AG09309 (cell line): Measurements from ENCODE around the gene CCDC102A.
A peak's percentile ranks its signal among the peaks of the same experiment; 100 is the strongest.

Experiments used
- DNase-seq: peaks from one replicate; pipeline ENCODE4 v3.0.0-alpha.2; 2010; ENCODE audit warnings: low read depth
- H3K4me3 ChIP-seq: 2 replicates; pipeline ENCODE4 v1.5.1; 2011; ENCODE audit warnings: mild to moderate bottlenecking, low read depth, low read length, moderate library complexity; ENCODE audit not compliant: control insufficient read depth
- TF ChIP-seq, protein P1 (sequence below): IDR thresholded peaks from 2 replicates; pipeline ENCODE4 v1.5.1; 2011; ENCODE audit warnings: mild to moderate bottlenecking, low read depth, low read length, inconsistent platforms; ENCODE audit not compliant: insufficient read depth, control insufficient read depth; ENCODE audit errors: missing control alignments

CCDC102A gene

DNA sequence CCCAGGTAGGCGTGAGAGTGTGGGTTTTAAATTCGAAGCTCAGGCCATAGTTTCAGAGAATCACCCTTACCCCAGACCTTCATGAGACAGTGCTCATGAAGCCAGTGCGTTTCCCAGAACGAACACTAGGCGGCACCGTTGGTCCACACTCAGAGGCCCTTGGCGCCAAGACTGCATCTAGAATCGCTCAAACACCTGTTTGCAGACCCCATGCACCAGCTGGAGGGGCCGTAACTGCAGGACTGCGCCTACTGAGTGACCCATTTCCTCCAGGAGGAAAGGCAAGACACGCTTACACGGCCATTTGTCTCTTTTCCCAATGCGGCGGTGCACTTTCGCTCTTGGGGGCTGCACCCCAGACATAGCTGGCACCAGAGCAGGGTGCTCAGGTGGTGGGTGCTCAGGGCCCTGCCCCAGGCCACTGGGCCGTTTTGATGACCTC, 40.1 kb upstream of the CCDC102A start:
- no peak overlapping the region for H3K4me3 ChIP-seq
- DNase-seq = peak; percentile 5
- TF ChIP-seq, protein P1, sequence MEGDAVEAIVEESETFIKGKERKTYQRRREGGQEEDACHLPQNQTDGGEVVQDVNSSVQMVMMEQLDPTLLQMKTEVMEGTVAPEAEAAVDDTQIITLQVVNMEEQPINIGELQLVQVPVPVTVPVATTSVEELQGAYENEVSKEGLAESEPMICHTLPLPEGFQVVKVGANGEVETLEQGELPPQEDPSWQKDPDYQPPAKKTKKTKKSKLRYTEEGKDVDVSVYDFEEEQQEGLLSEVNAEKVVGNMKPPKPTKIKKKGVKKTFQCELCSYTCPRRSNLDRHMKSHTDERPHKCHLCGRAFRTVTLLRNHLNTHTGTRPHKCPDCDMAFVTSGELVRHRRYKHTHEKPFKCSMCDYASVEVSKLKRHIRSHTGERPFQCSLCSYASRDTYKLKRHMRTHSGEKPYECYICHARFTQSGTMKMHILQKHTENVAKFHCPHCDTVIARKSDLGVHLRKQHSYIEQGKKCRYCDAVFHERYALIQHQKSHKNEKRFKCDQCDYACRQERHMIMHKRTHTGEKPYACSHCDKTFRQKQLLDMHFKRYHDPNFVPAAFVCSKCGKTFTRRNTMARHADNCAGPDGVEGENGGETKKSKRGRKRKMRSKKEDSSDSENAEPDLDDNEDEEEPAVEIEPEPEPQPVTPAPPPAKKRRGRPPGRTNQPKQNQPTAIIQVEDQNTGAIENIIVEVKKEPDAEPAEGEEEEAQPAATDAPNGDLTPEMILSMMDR = peak; percentile 97

DNA sequence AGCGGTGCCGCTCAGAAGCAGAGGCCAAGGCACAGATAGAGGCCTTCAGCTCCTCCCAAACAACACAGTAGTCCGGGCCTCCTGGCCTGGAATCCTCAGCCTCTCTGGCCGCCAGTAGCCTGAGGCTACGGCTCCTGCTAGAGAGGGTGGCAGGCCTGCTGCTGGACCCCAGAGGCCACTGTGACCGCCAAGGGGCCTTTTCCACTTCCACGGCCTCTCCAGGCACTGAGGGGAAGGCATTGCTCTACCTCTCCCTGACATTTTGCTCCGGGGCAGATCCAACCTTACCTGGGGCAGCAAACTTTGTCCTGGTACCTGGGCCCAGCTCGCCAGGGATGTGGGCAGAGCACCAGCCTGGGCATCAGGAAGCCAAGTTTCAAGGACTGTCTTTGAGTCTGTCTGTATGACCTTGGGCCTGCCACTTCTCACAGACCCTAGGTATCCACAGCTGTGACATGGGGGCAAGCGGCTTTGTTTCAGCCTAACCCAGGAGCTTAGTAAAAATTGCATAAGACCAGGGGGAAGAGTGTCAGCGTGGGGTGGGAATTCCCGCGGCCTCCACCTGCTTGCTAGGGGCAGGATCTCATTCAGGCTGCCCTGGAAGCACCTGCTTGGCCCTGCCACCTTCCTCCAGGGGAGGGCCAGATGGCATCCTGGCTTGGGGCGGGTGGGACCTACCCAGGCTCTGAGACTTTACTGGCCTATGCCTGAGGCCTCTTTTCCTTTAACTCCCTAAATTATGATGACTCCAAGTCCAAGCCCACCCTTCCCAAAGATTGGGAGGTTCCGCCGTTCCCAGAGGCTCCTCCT, 39.3 kb upstream of the CCDC102A start:
- TF ChIP-seq, protein P1 = no peak
- no peak overlapping the region for H3K4me3 ChIP-seq
- no peak for DNase-seq

DNA sequence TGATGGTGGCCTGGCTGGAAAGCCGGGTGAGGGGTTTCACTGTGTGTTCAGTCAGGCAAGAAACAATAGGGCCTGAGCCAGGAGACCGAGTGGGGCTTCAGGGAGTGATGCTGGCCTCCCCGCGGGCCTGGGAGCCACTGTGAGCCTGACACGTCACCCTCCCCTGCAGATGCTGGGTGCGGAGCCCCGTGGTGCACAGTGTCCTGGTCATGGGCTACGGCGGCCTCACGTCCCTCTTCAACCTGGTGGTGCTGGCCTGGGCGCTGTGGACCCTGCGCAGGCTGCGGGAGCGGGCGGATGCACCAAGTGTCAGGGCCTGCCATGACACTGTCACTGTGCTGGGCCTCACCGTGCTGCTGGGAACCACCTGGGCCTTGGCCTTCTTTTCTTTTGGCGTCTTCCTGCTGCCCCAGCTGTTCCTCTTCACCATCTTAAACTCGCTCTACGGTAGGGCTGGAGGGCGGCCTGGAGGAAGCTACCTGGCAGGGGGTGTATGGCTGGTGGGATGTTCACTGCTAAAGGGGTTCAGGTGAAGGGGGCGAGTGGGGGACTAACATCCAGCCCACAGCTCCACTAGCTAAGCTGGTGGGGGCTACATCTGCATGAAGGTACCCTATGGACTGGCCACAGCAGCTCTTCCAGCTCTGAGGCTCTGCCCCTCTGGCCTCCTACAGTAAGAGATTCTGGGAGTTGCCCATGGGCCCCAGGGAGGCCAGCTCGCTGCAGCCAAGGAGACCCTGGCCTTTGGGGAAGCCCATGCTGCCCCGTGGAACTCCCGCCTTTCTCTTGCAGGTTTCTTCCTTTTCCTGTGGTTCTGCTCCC, 38.5 kb upstream of the CCDC102A start:
- no peak for DNase-seq
- TF ChIP-seq, protein P1 = no peak
- H3K4me3 ChIP-seq = no peak overlapping the region

DNA sequence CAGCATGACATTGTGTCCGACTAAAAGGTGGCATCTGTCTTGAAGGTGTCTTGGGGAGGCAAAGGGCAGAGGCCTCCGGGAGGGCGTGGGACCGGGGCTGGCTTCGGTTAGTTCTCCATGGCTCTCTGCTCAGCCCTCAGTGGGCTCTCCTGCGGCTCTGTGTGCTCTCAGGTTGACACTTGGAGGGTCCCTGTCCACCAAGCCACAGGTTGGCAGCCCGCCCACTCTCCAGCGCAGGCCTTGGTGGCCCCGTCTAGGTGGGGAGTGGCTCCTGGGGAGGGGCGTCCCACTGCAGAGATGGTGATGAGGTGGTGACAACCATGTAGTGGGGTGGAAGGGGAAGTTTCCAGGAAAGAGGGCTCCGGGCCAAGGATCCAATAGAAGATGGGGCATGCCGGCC, 37.7 kb upstream of the CCDC102A start:
- TF ChIP-seq, protein P1 = no peak
- no peak overlapping the region for H3K4me3 ChIP-seq
- no peak for DNase-seq

DNA sequence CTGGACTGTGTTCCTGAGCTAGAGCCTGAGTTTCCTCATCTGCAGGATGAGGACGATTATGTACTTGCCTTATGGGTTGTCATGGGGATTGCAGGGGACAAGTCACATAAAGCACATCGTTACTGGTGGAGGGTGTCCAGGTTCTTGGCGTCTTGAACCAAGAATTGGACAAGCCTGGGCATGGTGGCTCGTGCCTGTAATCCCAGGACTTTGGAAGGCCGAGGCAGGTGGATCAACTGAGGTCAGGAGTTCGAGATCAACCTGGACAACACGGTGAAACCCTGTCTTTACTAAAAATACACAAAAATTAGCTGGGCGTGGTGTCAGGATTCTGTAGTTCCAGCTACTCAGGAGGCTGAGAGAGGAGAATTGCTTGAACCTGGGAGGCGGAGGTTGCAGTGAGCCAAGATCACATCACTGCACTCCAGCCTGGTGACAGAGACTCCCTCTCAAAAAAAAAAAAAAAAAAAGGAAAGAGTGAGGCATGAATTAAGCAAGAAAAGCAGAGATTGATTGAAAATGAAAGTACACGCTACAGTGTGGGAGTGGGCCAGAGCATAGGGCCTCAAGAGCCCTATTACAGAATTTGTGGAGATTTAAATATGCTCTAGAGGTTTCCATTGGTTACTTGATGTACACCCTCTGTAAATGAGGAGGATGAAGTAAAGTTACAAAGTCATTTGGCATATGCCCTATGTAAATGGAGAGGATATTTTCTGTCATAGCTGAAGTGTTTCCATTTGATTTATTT, 36.8 kb upstream of the CCDC102A start:
- DNase-seq = no peak
- H3K4me3 ChIP-seq = no peak overlapping the region
- TF ChIP-seq, protein P1 = no peak

DNA sequence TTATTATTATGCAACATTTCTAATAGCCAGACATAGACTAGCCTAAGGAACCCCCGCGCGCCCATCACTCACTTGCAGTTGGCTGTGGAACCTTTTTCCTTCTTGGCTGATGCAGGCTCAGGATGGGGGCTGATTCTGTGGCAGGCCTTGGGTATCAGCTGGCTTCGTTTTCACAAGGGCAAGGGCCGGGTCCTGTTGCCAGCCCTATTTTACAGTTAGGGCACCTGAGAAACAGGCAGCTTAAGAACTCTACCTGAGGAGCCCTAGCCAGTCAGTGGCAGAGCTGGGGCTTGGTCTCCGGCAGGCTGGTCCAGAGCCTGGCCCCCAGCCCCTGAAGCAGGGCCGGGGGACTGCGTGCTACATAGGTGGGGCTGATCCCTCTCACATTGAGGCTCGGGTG, 34.7 kb upstream of the CCDC102A start:
- no peak overlapping the region for H3K4me3 ChIP-seq
- DNase-seq = no peak
- TF ChIP-seq, protein P1 = no peak
